ENCODE measurements around the gene SLC22A17.

DNA sequence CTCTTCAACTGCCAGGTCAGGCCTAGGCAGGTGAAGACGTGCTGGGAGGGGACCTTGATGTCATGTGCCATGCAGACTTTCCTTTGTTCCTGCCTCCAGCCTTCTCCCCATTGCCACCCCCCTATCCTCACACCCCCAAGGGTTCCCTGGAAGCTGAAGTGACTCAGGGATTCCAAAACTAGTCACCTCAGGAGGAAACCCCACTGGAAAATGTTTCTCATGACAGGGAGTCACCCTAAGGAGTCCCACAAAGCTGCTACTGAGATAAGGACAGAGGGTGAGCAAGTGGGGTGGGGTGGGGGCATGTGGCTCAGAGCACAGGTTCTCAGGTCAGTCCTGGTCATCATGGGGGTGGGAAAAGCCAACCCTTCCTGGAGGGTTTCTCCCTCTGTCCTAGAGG is 17.5 kb upstream of the SLC22A17 start:
- no peak for TF ChIP-seq SP1 (CRISPR knock-in tag; conservative IDR thresholded peaks at IDR 0.05)
- TF ChIP-seq ZNF138 (CRISPR knock-in tag; conservative IDR thresholded peaks at IDR 0.05) = no peak
- TF ChIP-seq NR1H2 (CRISPR knock-in tag; IDR thresholded peaks at IDR 0.05) = no peak
- TF ChIP-seq CTCF (IDR thresholded peaks at IDR 0.05) = no peak
- no peak for TF ChIP-seq ATF6 (CRISPR knock-in tag; IDR thresholded peaks at IDR 0.05)
- TF ChIP-seq, protein P1, sequence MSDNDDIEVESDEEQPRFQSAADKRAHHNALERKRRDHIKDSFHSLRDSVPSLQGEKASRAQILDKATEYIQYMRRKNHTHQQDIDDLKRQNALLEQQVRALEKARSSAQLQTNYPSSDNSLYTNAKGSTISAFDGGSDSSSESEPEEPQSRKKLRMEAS (CRISPR knock-in tag; IDR thresholded peaks at IDR 0.05) = no peak
- no peak for TF ChIP-seq ZNF317 (CRISPR knock-in tag; IDR thresholded peaks at IDR 0.05; ENCODE audit: borderline replicate concordance, low read depth)
- no peak for TF ChIP-seq JUN (CRISPR knock-in tag; IDR thresholded peaks at IDR 0.05)
- no peak for TF ChIP-seq ELF4 (CRISPR knock-in tag; IDR thresholded peaks at IDR 0.05; ENCODE audit: low read depth)
- TF ChIP-seq NR3C1 (CRISPR knock-in tag; conservative IDR thresholded peaks at IDR 0.05; ENCODE audit: low read depth) = no peak
- no peak for TF ChIP-seq RELA (CRISPR knock-in tag; IDR thresholded peaks at IDR 0.05; ENCODE audit: borderline replicate concordance)
- no peak for TF ChIP-seq ZNF423 (CRISPR knock-in tag; IDR thresholded peaks at IDR 0.05)
- TF ChIP-seq ZNF671 (CRISPR knock-in tag; IDR thresholded peaks at IDR 0.05) = no peak
- no peak for TF ChIP-seq ZNF512 (CRISPR knock-in tag; IDR thresholded peaks at IDR 0.05; ENCODE audit: borderline replicate concordance)
